WTC11 (cell line): Measurements from ENCODE around the gene ZNF48. TPM values are rescaled to one million over a fixed set of nuclear protein-coding genes. Genes with fewer than 3 reads are reported as not detected.
A peak's percentile ranks its signal among the peaks of the same experiment; 100 is the strongest.

Source experiments
- ATAC-seq: fragments of 200-7000 bp; cut with Tn5 transposase; 2 replicates; pipeline ENCODE4 v1.10.0; 2021; ENCODE audit warnings: mild to moderate bottlenecking, moderate library complexity
- CTCF ChIA-PET: fragments of 300-600 bp; sonication (Branson Sonifier 250); formaldehyde crosslinking; loops from one replicate; lab custom pipeline; 2021; ENCODE audit warnings: antibody characterized with exemption; lab: Charles Lee
- POLR2A ChIA-PET: fragments of 350-600 bp; sonication (Branson Sonifier 250); formaldehyde crosslinking; loops from one replicate; lab custom pipeline; 2021; ENCODE audit warnings: antibody characterized with exemption; lab: Charles Lee
- DNase-seq: peaks from one replicate; pipeline ENCODE4 v3.0.0; 2021; ENCODE audit warnings: low spot score
- H3K27ac Mint-ChIP-seq: 2 replicates; pipeline ENCODE4 v1.8.0; 2021; ENCODE audit warnings: mixed read lengths
- H3K27me3 Mint-ChIP-seq: 2 replicates; pipeline ENCODE4 v1.8.0; 2021; ENCODE audit warnings: low read depth, mild to moderate bottlenecking, moderate library complexity, mixed read lengths
- H3K36me3 Mint-ChIP-seq: 2 replicates; pipeline ENCODE4 v1.8.0; 2021; ENCODE audit warnings: mixed read lengths
- H3K4me1 Mint-ChIP-seq: 2 replicates; pipeline ENCODE4 v1.8.0; 2022; ENCODE audit warnings: mixed read lengths
- H3K4me3 Mint-ChIP-seq: 2 replicates; pipeline ENCODE4 v1.8.0; 2021; ENCODE audit warnings: mild to moderate bottlenecking, moderate library complexity, mixed read lengths
- H3K9me3 Mint-ChIP-seq: 2 replicates; pipeline ENCODE4 v1.8.0; 2021; ENCODE audit warnings: mixed read lengths
- CREB1 ChIP-seq: sonication (generic); formaldehyde crosslinking; IDR thresholded peaks from 2 replicates; pipeline ENCODE4 v1.8.0; 2023; ENCODE audit warnings: mild to moderate bottlenecking, missing genetic modification reagents
- ESRRA ChIP-seq: sonication (generic); formaldehyde crosslinking; IDR thresholded peaks from 2 replicates; pipeline ENCODE4 v1.8.1; 2022; ENCODE audit warnings: mild to moderate bottlenecking, missing genetic modification reagents, borderline replicate concordance
- GRHL2 ChIP-seq: fragments of 250-450 bp; sonication (Bioruptor Pico); IDR thresholded peaks from 2 replicates; pipeline ENCODE4 v1.8.0; 2022; ENCODE audit warnings: mild to moderate bottlenecking, moderate library complexity; ENCODE audit not compliant: insufficient replicate concordance, severe bottlenecking
- NFATC4 ChIP-seq: fragments of 250-450 bp; sonication (Bioruptor Pico); IDR thresholded peaks from 2 replicates; pipeline ENCODE4 v1.9.0; 2021; ENCODE audit warnings: mild to moderate bottlenecking
- SP1 ChIP-seq: sonication (generic); formaldehyde crosslinking; conservative IDR thresholded peaks from 2 replicates; pipeline ENCODE4 v1.8.1; 2022; ENCODE audit warnings: missing genetic modification reagents
- ZNF121 ChIP-seq: sonication (generic); formaldehyde crosslinking; IDR thresholded peaks from 2 replicates; pipeline ENCODE4 v1.8.0; 2023; ENCODE audit warnings: missing genetic modification reagents
- ZNF219 ChIP-seq: sonication (generic); formaldehyde crosslinking; IDR thresholded peaks from 2 replicates; pipeline ENCODE4 v1.8.0; 2023; ENCODE audit warnings: missing genetic modification reagents, mild to moderate bottlenecking, borderline replicate concordance
- ZNF317 ChIP-seq: sonication (generic); formaldehyde crosslinking; IDR thresholded peaks from 2 replicates; pipeline ENCODE4 v1.8.1; 2023; ENCODE audit warnings: low read depth, mild to moderate bottlenecking, moderate library complexity, missing genetic modification reagents, borderline replicate concordance
- total RNA-seq: library from RNA; stranded (reverse); gene quantifications from 3 replicates; pipeline ENCODE4 v1.2.3, GENCODE V29; 2021
- TF ChIP-seq, protein P1 (sequence below): sonication (generic); formaldehyde crosslinking; IDR thresholded peaks from 2 replicates; pipeline ENCODE4 v1.8.1; 2022; ENCODE audit warnings: mild to moderate bottlenecking, missing genetic modification reagents, moderate library complexity, borderline replicate concordance
- TF ChIP-seq, protein P2 (sequence below): sonication (generic); formaldehyde crosslinking; IDR thresholded peaks from 2 replicates; pipeline ENCODE4 v1.8.0; 2022; ENCODE audit warnings: mild to moderate bottlenecking, missing genetic modification reagents
- TF ChIP-seq, protein P3 (sequence below): fragments of 250-450 bp; sonication (Bioruptor Pico); IDR thresholded peaks from 2 replicates; pipeline ENCODE4 v1.9.0; 2021; ENCODE audit warnings: moderate library complexity, mild to moderate bottlenecking, inconsistent platforms, borderline replicate concordance
- TF ChIP-seq, protein P4 (sequence below): sonication (generic); formaldehyde crosslinking; IDR thresholded peaks from 2 replicates; pipeline ENCODE4 v1.8.1; 2023; ENCODE audit warnings: mild to moderate bottlenecking, missing genetic modification reagents, moderate library complexity
- TF ChIP-seq, protein P5 (sequence below): sonication (generic); formaldehyde crosslinking; IDR thresholded peaks from 2 replicates; pipeline ENCODE4 v1.8.0; 2023; ENCODE audit warnings: missing genetic modification reagents
- TF ChIP-seq, protein P6 (sequence below): sonication (generic); formaldehyde crosslinking; IDR thresholded peaks from 2 replicates; pipeline ENCODE4 v1.8.1; 2022; ENCODE audit warnings: mild to moderate bottlenecking, moderate library complexity, missing genetic modification reagents
- TF ChIP-seq, protein P7 (sequence below): sonication (generic); formaldehyde crosslinking; IDR thresholded peaks from 2 replicates; pipeline ENCODE4 v1.8.1; 2022; ENCODE audit warnings: low read depth, mild to moderate bottlenecking, moderate library complexity, missing genetic modification reagents, borderline replicate concordance
- TF ChIP-seq, protein P8 (sequence below): fragments of 250-450 bp; sonication (Bioruptor Pico); IDR thresholded peaks from 2 replicates; pipeline ENCODE4 v1.8.0; 2021; ENCODE audit warnings: mild to moderate bottlenecking

ZNF48 gene
- total RNA-seq, 1 experiment from 2014 or later = 39.3 TPM

DNA sequence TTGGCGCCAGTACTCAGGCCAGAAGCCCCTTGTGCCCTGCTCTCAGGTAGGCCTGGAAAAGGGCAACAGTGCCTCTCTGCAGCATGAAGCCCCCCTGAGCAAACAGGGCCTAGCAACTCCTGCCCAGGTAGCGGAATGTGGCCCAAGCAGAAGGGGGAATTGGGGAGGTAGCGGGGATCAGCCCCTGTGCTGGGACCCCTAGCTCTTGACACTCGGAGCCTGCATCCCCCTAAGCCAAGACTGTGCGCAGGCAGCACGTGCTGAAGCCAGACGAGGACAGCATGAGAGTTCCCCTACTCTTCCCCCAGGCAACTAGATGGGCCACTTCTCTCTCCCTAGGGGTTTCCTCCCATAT, 39.3 kb upstream of the ZNF48 start:
- no peak for DNase-seq
- POLR2A ChIA-PET = interaction anchor here (0.6 to 1.8 kb wide), 5 partner anchors 14 to 62 kb away, joined by 3 to 8 read pairs (median 6); partner anchors contain the start of genes TBC1D10B and ZNF48
- Mint-ChIP-seq H3K4me3 (peak overlapping the region; percentile 93), H3K27me3 (no peaks in the 10 kb centered on the region; the same call in 1 of the 2 replicates)
- CTCF ChIA-PET = interaction anchor here (0.6 to 5.0 kb wide), 10 partner anchors 15 to 655 kb away, joined by 3 to 28 read pairs (median 5); partner anchors contain the start of genes DCTPP1, TBC1D10B and ZNF48
- 0 out of 2 replicates have a peak, but pooled peaks have one; percentile 51 for TF ChIP-seq CREB1 (CRISPR knock-in tag)
- TF ChIP-seq, protein P1, sequence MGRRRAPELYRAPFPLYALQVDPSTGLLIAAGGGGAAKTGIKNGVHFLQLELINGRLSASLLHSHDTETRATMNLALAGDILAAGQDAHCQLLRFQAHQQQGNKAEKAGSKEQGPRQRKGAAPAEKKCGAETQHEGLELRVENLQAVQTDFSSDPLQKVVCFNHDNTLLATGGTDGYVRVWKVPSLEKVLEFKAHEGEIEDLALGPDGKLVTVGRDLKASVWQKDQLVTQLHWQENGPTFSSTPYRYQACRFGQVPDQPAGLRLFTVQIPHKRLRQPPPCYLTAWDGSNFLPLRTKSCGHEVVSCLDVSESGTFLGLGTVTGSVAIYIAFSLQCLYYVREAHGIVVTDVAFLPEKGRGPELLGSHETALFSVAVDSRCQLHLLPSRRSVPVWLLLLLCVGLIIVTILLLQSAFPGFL (CRISPR knock-in tag) = no peak
- TF ChIP-seq, all 79 proteins: peak for 1
- H3K9me3 Mint-ChIP-seq = no peaks in the 10 kb centered on the region
- H3K36me3 Mint-ChIP-seq = peaks cover 31% of the 10 kb centered on the region
- H3K27ac Mint-ChIP-seq = peak overlapping the region; percentile 98
- no peak for ATAC-seq
- H3K4me1 Mint-ChIP-seq = peaks cover 27% of the 10 kb centered on the region

DNA sequence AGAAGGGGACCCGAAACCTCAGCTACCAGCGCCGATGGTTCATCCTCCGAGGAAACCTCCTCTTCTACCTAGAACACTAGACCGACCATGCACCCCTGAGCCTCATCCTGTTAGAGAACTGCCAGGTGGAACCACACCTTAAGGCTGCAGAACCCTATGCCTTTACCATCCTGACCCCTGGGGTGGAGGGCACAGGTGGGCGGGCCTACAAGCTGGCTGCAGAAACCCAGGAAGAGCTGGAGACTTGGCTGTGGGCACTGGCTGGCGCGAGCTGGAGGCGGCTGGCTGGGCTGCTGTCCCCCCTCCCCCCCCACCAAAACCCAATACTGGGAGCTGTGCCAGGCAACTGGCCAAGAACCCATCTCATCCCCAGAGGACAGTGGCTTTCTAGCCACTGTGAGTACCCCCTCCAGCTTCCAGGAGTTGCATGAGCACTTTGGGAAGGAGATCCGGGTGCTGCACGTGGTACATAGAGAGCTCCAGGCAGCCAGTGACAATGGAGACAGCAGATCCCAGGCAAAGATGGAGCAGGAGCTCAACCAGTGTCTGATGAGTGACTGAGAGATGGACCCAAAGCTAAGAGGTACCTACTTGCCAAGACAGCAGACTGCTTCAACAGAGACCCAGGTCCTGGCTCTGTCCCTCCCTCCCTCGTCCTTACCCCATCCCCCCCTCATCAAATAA, 38.7 kb upstream of the ZNF48 start:
- peak overlapping the region; percentile 93 for H3K4me3 Mint-ChIP-seq
- peaks cover 29% of the 10 kb centered on the region for H3K36me3 Mint-ChIP-seq
- no peaks in the 10 kb centered on the region; the same call in 1 of the 2 replicates for H3K27me3 Mint-ChIP-seq
- no peaks in the 10 kb centered on the region for H3K9me3 Mint-ChIP-seq
- ATAC-seq = no peak
- H3K27ac Mint-ChIP-seq = peak overlapping the region; percentile 98
- TF ChIP-seq, protein P2, sequence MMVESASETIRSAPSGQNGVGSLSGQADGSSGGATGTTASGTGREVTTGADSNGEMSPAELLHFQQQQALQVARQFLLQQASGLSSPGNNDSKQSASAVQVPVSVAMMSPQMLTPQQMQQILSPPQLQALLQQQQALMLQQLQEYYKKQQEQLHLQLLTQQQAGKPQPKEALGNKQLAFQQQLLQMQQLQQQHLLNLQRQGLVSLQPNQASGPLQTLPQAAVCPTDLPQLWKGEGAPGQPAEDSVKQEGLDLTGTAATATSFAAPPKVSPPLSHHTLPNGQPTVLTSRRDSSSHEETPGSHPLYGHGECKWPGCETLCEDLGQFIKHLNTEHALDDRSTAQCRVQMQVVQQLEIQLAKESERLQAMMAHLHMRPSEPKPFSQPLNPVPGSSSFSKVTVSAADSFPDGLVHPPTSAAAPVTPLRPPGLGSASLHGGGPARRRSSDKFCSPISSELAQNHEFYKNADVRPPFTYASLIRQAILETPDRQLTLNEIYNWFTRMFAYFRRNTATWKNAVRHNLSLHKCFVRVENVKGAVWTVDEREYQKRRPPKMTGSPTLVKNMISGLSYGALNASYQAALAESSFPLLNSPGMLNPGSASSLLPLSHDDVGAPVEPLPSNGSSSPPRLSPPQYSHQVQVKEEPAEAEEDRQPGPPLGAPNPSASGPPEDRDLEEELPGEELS (CRISPR knock-in tag) = no peak
- TF ChIP-seq, protein P3, sequence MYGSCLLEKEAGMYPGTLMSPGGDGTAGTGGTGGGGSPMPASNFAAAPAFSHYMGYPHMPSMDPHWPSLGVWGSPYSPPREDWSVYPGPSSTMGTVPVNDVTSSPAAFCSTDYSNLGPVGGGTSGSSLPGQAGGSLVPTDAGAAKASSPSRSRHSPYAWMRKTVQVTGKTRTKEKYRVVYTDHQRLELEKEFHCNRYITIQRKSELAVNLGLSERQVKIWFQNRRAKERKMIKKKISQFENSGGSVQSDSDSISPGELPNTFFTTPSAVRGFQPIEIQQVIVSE (CRISPR knock-in tag) = no peak
- no peak for TF ChIP-seq ZNF219
- TF ChIP-seq, protein P4, sequence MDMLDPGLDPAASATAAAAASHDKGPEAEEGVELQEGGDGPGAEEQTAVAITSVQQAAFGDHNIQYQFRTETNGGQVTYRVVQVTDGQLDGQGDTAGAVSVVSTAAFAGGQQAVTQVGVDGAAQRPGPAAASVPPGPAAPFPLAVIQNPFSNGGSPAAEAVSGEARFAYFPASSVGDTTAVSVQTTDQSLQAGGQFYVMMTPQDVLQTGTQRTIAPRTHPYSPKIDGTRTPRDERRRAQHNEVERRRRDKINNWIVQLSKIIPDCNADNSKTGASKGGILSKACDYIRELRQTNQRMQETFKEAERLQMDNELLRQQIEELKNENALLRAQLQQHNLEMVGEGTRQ (CRISPR knock-in tag) = no peak
- no peak for TF ChIP-seq ESRRA
- no peak for TF ChIP-seq SP1
- TF ChIP-seq, protein P5, sequence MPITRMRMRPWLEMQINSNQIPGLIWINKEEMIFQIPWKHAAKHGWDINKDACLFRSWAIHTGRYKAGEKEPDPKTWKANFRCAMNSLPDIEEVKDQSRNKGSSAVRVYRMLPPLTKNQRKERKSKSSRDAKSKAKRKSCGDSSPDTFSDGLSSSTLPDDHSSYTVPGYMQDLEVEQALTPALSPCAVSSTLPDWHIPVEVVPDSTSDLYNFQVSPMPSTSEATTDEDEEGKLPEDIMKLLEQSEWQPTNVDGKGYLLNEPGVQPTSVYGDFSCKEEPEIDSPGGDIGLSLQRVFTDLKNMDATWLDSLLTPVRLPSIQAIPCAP = no peak
- TF ChIP-seq NFATC4 (CRISPR knock-in tag) = no peak
- ChIA-PET POLR2A (interaction anchor here (0.6 to 1.8 kb wide), 5 partner anchors 14 to 657 kb away, joined by 3 to 8 read pairs (median 7); partner anchors contain the start of gene TBC1D10B), CTCF (interaction anchor here (0.6 to 5.0 kb wide), 5 partner anchors 15 to 62 kb away, joined by 3 to 28 read pairs (median 5); partner anchors contain the start of genes TBC1D10B and ZNF48)
- H3K4me1 Mint-ChIP-seq = peaks cover 27% of the 10 kb centered on the region
- no peak for DNase-seq

DNA sequence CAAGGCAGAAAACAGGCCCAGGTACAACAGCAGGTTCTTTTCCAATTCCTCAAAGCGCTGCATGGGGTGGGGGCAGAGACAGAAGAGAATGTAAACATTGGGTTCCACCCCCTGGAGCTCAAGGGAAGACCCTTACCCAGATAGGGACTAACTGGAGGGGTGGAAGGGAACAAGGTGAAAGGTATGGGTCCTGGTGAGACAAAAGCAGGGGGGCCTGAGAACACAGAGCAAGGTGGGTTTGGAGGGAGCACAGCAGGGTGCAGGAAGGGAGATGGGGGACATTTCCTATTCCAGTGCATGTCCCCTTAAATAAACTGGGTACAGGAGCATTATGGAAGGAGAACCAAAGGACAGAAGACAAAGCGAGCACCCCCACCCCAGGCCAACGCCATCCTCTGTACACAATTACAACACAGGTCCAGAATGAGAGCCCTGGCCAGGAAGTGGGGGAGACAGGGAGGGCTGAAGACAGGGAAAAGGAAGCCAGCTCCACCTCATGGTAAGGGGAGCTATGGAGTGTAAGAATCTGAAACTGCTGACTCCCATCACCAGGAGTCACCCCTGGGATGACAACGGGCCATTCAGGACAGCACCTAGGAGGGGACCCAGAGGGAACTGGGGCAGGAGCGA, 38.0 kb upstream of the ZNF48 start:
- DNase-seq (no peak), ATAC-seq (no peak)
- ChIA-PET CTCF (interaction anchor here (0.6 to 5.0 kb wide), 6 partner anchors 14 to 244 kb away, joined by 3 to 28 read pairs (median 4); partner anchors contain the start of genes TBC1D10B and ZNF48), POLR2A (interaction anchor here (0.6 to 0.9 kb wide), 4 partner anchors 21 to 658 kb away, joined by 3 to 7 read pairs (median 5); no protein-coding TSS in a partner anchor)
- no peaks in the 10 kb centered on the region; the same call in 1 of the 2 replicates for H3K27me3 Mint-ChIP-seq
- no peaks in the 10 kb centered on the region for H3K9me3 Mint-ChIP-seq
- H3K36me3 Mint-ChIP-seq = peaks cover 26% of the 10 kb centered on the region
- H3K27ac Mint-ChIP-seq = no peak overlapping the region; the same call in 1 of the 2 replicates
- H3K4me1 Mint-ChIP-seq = peaks cover 27% of the 10 kb centered on the region
- no peak overlapping the region; the same call in 1 of the 2 replicates for H3K4me3 Mint-ChIP-seq
- TF ChIP-seq, protein P5 = no peak
- TF ChIP-seq, protein P6, sequence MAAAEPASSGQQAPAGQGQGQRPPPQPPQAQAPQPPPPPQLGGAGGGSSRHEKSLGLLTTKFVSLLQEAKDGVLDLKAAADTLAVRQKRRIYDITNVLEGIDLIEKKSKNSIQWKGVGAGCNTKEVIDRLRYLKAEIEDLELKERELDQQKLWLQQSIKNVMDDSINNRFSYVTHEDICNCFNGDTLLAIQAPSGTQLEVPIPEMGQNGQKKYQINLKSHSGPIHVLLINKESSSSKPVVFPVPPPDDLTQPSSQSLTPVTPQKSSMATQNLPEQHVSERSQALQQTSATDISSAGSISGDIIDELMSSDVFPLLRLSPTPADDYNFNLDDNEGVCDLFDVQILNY (CRISPR knock-in tag) = no peak
- TF ChIP-seq ZNF317 = no peak
- TF ChIP-seq, protein P7, sequence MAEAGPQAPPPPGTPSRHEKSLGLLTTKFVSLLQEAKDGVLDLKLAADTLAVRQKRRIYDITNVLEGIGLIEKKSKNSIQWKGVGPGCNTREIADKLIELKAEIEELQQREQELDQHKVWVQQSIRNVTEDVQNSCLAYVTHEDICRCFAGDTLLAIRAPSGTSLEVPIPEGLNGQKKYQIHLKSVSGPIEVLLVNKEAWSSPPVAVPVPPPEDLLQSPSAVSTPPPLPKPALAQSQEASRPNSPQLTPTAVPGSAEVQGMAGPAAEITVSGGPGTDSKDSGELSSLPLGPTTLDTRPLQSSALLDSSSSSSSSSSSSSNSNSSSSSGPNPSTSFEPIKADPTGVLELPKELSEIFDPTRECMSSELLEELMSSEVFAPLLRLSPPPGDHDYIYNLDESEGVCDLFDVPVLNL = no peak
- TF ChIP-seq, protein P4 (CRISPR knock-in tag) = no peak
- TF ChIP-seq ZNF121 = no peak
- no peak for TF ChIP-seq GRHL2 (CRISPR knock-in tag)
- TF ChIP-seq SP1 = no peak
- TF ChIP-seq, protein P8, sequence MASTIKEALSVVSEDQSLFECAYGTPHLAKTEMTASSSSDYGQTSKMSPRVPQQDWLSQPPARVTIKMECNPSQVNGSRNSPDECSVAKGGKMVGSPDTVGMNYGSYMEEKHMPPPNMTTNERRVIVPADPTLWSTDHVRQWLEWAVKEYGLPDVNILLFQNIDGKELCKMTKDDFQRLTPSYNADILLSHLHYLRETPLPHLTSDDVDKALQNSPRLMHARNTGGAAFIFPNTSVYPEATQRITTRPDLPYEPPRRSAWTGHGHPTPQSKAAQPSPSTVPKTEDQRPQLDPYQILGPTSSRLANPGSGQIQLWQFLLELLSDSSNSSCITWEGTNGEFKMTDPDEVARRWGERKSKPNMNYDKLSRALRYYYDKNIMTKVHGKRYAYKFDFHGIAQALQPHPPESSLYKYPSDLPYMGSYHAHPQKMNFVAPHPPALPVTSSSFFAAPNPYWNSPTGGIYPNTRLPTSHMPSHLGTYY (CRISPR knock-in tag) = no peak
